MM.1S (cell line): ENCODE data around the gene MAD1L1.

Source experiments
- CTCF ChIP-seq: fragments of 300-600 bp; sonication (generic); IDR thresholded peaks from 2 replicates; pipeline ENCODE4 v1.5.1; 2016; ENCODE audit warnings: antibody characterized with exemption, low read length, mixed read lengths
- EZH2 ChIP-seq: fragments of 300-600 bp; sonication (generic); optimal IDR thresholded peaks from 2 replicates; pipeline ENCODE3; 2017; ENCODE audit warnings: low read depth, mild to moderate bottlenecking, antibody characterized with exemption, low read length, mixed read lengths

- TF ChIP-seq CTCF (no peak), EZH2 (no peak)
Observed at GRCh38 chr7:2032876-2033407, 199.8 kb downstream of the MAD1L1 start.
